ENCODE data around the gene KRTAP16-1. TPM values are rescaled to one million over a fixed set of nuclear protein-coding genes. Genes with fewer than 3 reads are reported as not detected.

KRTAP16-1 gene
- total and polyA plus RNA-seq, 2 of the 4 experiments (the other 2 are of a cell fraction): not detected

- H3K14ac ChIP-seq (replicated peaks; ENCODE audit: low read depth, low read length): no peak overlapping the region
- H2AFZ ChIP-seq (replicated peaks; ENCODE audit: low read length, poor library complexity): no peak overlapping the region
- H4K5ac ChIP-seq (ENCODE audit: low read depth, low read length): no peak overlapping the region
- H2AK9ac ChIP-seq (replicated peaks; ENCODE audit: low read depth, low read length, poor library complexity): no peak overlapping the region
- no TSS peak for BruUV-seq (replicated peaks)
- no peak for ATAC-seq (ENCODE audit: low read depth)
- no peak overlapping the region for H3K27ac ChIP-seq (ENCODE audit: insufficient read depth, low read length)
- ChIA-PET POLR2A (ENCODE audit: unreplicated experiment) (no interaction called here), CTCF (no interaction called here)
- H3K23ac ChIP-seq (ENCODE audit: low read depth, low read length): no peak overlapping the region
- H3K9me3 ChIP-seq (ENCODE audit: control insufficient read depth, insufficient read depth, low read length): peaks cover 7% of the 10 kb centered on the region
- H3K36me3 ChIP-seq (ENCODE audit: control insufficient read depth, insufficient read depth, low read length): no peaks in the 10 kb centered on the region
- H4K20me1 ChIP-seq (ENCODE audit: insufficient read depth, low read length): no peaks in the 10 kb centered on the region
- no peak overlapping the region for H3K9ac ChIP-seq (ENCODE audit: low read depth, low read length)
- H4K8ac ChIP-seq (ENCODE audit: low read depth in 2 of 2, low read length in 2 of 2): no peak overlapping the region
- no peak overlapping the region for H2BK5ac ChIP-seq (ENCODE audit: low read depth, low read length, poor library complexity, severe bottlenecking)
- H2BK20ac ChIP-seq (ENCODE audit: low read depth, low read length): no peak overlapping the region
- H3K27me3 ChIP-seq (ENCODE audit: control insufficient read depth, insufficient read depth, low read length): 0 out of 2 replicates have a peak, but pooled peaks cover 1% of the 10 kb centered on the region
- no peak for DNase-seq
- no peaks in the 10 kb centered on the region for H3K79me1 ChIP-seq (ENCODE audit: low read depth in 1 of 2, low read length in 2 of 2)
- intact Hi-C loops (cut with micrococcal nuclease) (no loop called here), in situ Hi-C loops (cut with MboI; ENCODE audit: low sequenced_read_pairs) (no loop called here), dilution Hi-C loops (cut with HindIII; ENCODE audit: low sequenced_read_pairs, unreplicated experiment) (no loop called here)
- no peak overlapping the region for H3K4me2 ChIP-seq (ENCODE audit: low read depth, low read length)
- H2BK15ac ChIP-seq (ENCODE audit: low read depth, low read length): no peak overlapping the region
- peaks cover 3% of the 10 kb centered on the region; the same call in 1 of the 2 replicates for H3K9me1 ChIP-seq (ENCODE audit: insufficient read depth, low read length)
- H3K56ac ChIP-seq (ENCODE audit: extremely low read depth, insufficient read depth, low read length): no peak overlapping the region
- WGBS, 2 experiments (ENCODE audit: extremely low coverage in 2 of 2, insufficient read length in 1 of 2): no CpG with 5 or more reads among the region's 3 CpGs
- no peak overlapping the region for H4K91ac ChIP-seq (ENCODE audit: insufficient read depth, low read depth, low read length)
- H3K4me3 ChIP-seq (ENCODE audit: insufficient read depth, low read depth, low read length): no peak overlapping the region
- TF ChIP-seq RAD21 (IDR thresholded peaks at IDR 0.05; ENCODE audit: low read length) (no peak), CTCF (conservative IDR thresholded peaks at IDR 0.05; ENCODE audit: low read depth, low read length) (no peak), CHD1 (IDR thresholded peaks at IDR 0.05; ENCODE audit: low read depth, low read length) (no peak), SMC3 (IDR thresholded peaks at IDR 0.05; ENCODE audit: low read depth, low read length) (no peak), ELK1 (IDR thresholded peaks at IDR 0.05; ENCODE audit: borderline replicate concordance, low read depth, low read length) (no peak), BHLHE40 (IDR thresholded peaks at IDR 0.05; ENCODE audit: low read depth, low read length) (no peak), MXI1 (IDR thresholded peaks at IDR 0.05; ENCODE audit: borderline replicate concordance, low read depth, low read length) (no peak), RFX5 (IDR thresholded peaks at IDR 0.05; ENCODE audit: low read depth, low read length) (no peak), FOS (IDR thresholded peaks at IDR 0.05; ENCODE audit: low read depth, low read length) (no peak), MAFK (IDR thresholded peaks at IDR 0.05; ENCODE audit: low read depth, low read length) (no peak), NFE2L2 (IDR thresholded peaks at IDR 0.05; ENCODE audit: low read depth, low read length) (no peak), MAZ (IDR thresholded peaks at IDR 0.05; ENCODE audit: borderline replicate concordance, low read depth, low read length) (no peak), RCOR1 (IDR thresholded peaks at IDR 0.05; ENCODE audit: insufficient replicate concordance, low read length) (no peak)
- H3K18ac ChIP-seq (ENCODE audit: low read depth, low read length): no peak overlapping the region
- H2AK5ac ChIP-seq (ENCODE audit: low read depth, low read length): no peak overlapping the region
- H3K4me1 ChIP-seq (ENCODE audit: control insufficient read depth, insufficient read depth, low read length): peaks cover 2% of the 10 kb centered on the region
- no peak overlapping the region for H3K4ac ChIP-seq (ENCODE audit: low read depth, low read length)
- no peak overlapping the region for H2BK120ac ChIP-seq (ENCODE audit: low read depth, low read length)
Measured at GRCh38 chr17:41345992-41346391, 36.9 kb upstream of the KRTAP16-1 start.

Data from IMR-90 (cell line).